HEK293 (cell line): ENCODE results near the gene SLC25A47.

Source experiments
- ATF2 ChIP-seq: fragments of 450-650 bp; formaldehyde crosslinking; IDR thresholded peaks from 2 replicates; pipeline ENCODE4 v1.5.1; 2016; ENCODE audit warnings: missing biosample characterization, missing genetic modification characterization, low read depth
- BCL11B ChIP-seq: fragments of 450-650 bp; formaldehyde crosslinking; IDR thresholded peaks from 2 replicates; pipeline ENCODE4 v1.5.1; 2016; ENCODE audit warnings: low read depth, missing biosample characterization, missing genetic modification characterization
- FEZF1 ChIP-seq: fragments of 450-650 bp; formaldehyde crosslinking; IDR thresholded peaks from 2 replicates; pipeline ENCODE4 v1.5.1; 2016; ENCODE audit warnings: missing biosample characterization, missing genetic modification characterization
- OSR2 ChIP-seq: fragments of 450-650 bp; formaldehyde crosslinking; IDR thresholded peaks from 2 replicates; pipeline ENCODE4 v1.5.1; 2016; ENCODE audit warnings: missing biosample characterization, missing genetic modification characterization
- PRDM1 ChIP-seq: fragments of 450-650 bp; formaldehyde crosslinking; IDR thresholded peaks from 2 replicates; pipeline ENCODE4; 2016; ENCODE audit warnings: missing biosample characterization, missing genetic modification characterization
- PRDM6 ChIP-seq: fragments of 450-650 bp; formaldehyde crosslinking; IDR thresholded peaks from 2 replicates; pipeline ENCODE4 v1.5.1; 2017; ENCODE audit warnings: missing biosample characterization, missing genetic modification characterization
- TCF7L2 ChIP-seq: IDR thresholded peaks from 2 replicates; pipeline ENCODE4 v1.6.1; 2011; ENCODE audit warnings: low read depth, mild to moderate bottlenecking, inconsistent platforms, low read length, moderate library complexity, borderline replicate concordance
- WT1 ChIP-seq: fragments of 450-650 bp; formaldehyde crosslinking; IDR thresholded peaks from 2 replicates; pipeline ENCODE4 v1.5.1; 2016; ENCODE audit warnings: missing biosample characterization, missing genetic modification characterization
- ZBTB48 ChIP-seq: fragments of 450-650 bp; formaldehyde crosslinking; IDR thresholded peaks from 2 replicates; pipeline ENCODE4 v1.5.1; 2016; ENCODE audit warnings: missing biosample characterization, missing genetic modification characterization
- ZBTB6 ChIP-seq: fragments of 450-650 bp; formaldehyde crosslinking; IDR thresholded peaks from 2 replicates; pipeline ENCODE4 v1.5.1; 2017; ENCODE audit warnings: missing biosample characterization, missing genetic modification characterization
- ZEB2 ChIP-seq: fragments of 450-650 bp; formaldehyde crosslinking; IDR thresholded peaks from 2 replicates; pipeline ENCODE4 v1.5.1; 2016; ENCODE audit warnings: missing biosample characterization, missing genetic modification characterization
- ZNF2 ChIP-seq: fragments of 450-650 bp; formaldehyde crosslinking; IDR thresholded peaks from 2 replicates; pipeline ENCODE4 v1.5.1; 2016; ENCODE audit warnings: missing biosample characterization, missing genetic modification characterization
- ZNF211 ChIP-seq: fragments of 450-650 bp; formaldehyde crosslinking; IDR thresholded peaks from 2 replicates; pipeline ENCODE4 v1.5.1; 2016; ENCODE audit warnings: low read depth, missing biosample characterization, missing genetic modification characterization
- ZNF214 ChIP-seq: fragments of 450-650 bp; formaldehyde crosslinking; IDR thresholded peaks from 2 replicates; pipeline ENCODE4 v1.5.1; 2017; ENCODE audit warnings: missing biosample characterization, mild to moderate bottlenecking, missing genetic modification characterization, borderline replicate concordance
- ZNF221 ChIP-seq: fragments of 450-650 bp; formaldehyde crosslinking; IDR thresholded peaks from 2 replicates; pipeline ENCODE4 v1.5.1; 2017; ENCODE audit warnings: missing biosample characterization, missing genetic modification characterization, borderline replicate concordance
- ZNF292 ChIP-seq: fragments of 450-650 bp; formaldehyde crosslinking; IDR thresholded peaks from 2 replicates; pipeline ENCODE4 v1.5.1; 2016; ENCODE audit warnings: low read depth, missing biosample characterization, missing genetic modification characterization, borderline replicate concordance
- ZNF544 ChIP-seq: fragments of 450-650 bp; formaldehyde crosslinking; IDR thresholded peaks from 2 replicates; pipeline ENCODE4 v1.5.0; 2017; ENCODE audit warnings: missing biosample characterization, missing genetic modification characterization
- ZNF555 ChIP-seq: fragments of 450-650 bp; formaldehyde crosslinking; conservative IDR thresholded peaks from 2 replicates; pipeline ENCODE4 v1.5.1; 2017; ENCODE audit warnings: missing biosample characterization, mild to moderate bottlenecking, missing genetic modification characterization, inconsistent platforms
- ZNF558 ChIP-seq: fragments of 450-650 bp; formaldehyde crosslinking; IDR thresholded peaks from 2 replicates; pipeline ENCODE4 v1.5.1; 2016; ENCODE audit warnings: missing biosample characterization, missing genetic modification characterization
- ZNF560 ChIP-seq: fragments of 450-650 bp; formaldehyde crosslinking; IDR thresholded peaks from 2 replicates; pipeline ENCODE4 v1.5.1; 2017; ENCODE audit warnings: missing biosample characterization, missing genetic modification characterization, borderline replicate concordance
- ZNF585B ChIP-seq: fragments of 450-650 bp; formaldehyde crosslinking; IDR thresholded peaks from 2 replicates; pipeline ENCODE4 v1.5.1; 2016; ENCODE audit warnings: missing biosample characterization, missing genetic modification characterization
- ZNF600 ChIP-seq: fragments of 450-650 bp; formaldehyde crosslinking; IDR thresholded peaks from 2 replicates; pipeline ENCODE4 v1.5.1; 2016; ENCODE audit warnings: missing biosample characterization, missing genetic modification characterization
- ZNF654 ChIP-seq: fragments of 450-650 bp; formaldehyde crosslinking; IDR thresholded peaks from 2 replicates; pipeline ENCODE4 v1.5.1; 2016; ENCODE audit warnings: low read depth, missing biosample characterization, missing genetic modification characterization
- ZNF660 ChIP-seq: fragments of 450-650 bp; IDR thresholded peaks from 2 replicates; pipeline ENCODE4 v1.5.1; 2018; ENCODE audit warnings: missing biosample characterization, mild to moderate bottlenecking, missing genetic modification characterization
- ZNF777 ChIP-seq: fragments of 450-650 bp; formaldehyde crosslinking; IDR thresholded peaks from 2 replicates; pipeline ENCODE4 v1.5.1; 2017; ENCODE audit warnings: missing biosample characterization, missing genetic modification characterization, borderline replicate concordance
- ZNF785 ChIP-seq: fragments of 450-650 bp; formaldehyde crosslinking; IDR thresholded peaks from 2 replicates; pipeline ENCODE4 v1.5.1; 2016; ENCODE audit warnings: missing biosample characterization, missing genetic modification characterization
- ZNF830 ChIP-seq: fragments of 450-650 bp; IDR thresholded peaks from 2 replicates; pipeline ENCODE4 v1.5.0; 2018; ENCODE audit warnings: missing biosample characterization, missing genetic modification characterization, low read depth, mild to moderate bottlenecking, moderate library complexity
- TF ChIP-seq, protein P1 (sequence below): fragments of 450-650 bp; formaldehyde crosslinking; conservative IDR thresholded peaks from 2 replicates; pipeline ENCODE4 v1.5.1; 2016; ENCODE audit warnings: low read depth, missing biosample characterization, missing genetic modification characterization
- TF ChIP-seq, protein P2 (sequence below): fragments of 450-650 bp; formaldehyde crosslinking; IDR thresholded peaks from 2 replicates; pipeline ENCODE4 v1.5.1; 2016; ENCODE audit warnings: missing biosample characterization, missing genetic modification characterization
- TF ChIP-seq, protein P3 (sequence below): fragments of 450-650 bp; formaldehyde crosslinking; IDR thresholded peaks from 2 replicates; pipeline ENCODE4 v1.5.1; 2016; ENCODE audit warnings: missing biosample characterization, missing genetic modification characterization

SLC25A47 gene

DNA sequence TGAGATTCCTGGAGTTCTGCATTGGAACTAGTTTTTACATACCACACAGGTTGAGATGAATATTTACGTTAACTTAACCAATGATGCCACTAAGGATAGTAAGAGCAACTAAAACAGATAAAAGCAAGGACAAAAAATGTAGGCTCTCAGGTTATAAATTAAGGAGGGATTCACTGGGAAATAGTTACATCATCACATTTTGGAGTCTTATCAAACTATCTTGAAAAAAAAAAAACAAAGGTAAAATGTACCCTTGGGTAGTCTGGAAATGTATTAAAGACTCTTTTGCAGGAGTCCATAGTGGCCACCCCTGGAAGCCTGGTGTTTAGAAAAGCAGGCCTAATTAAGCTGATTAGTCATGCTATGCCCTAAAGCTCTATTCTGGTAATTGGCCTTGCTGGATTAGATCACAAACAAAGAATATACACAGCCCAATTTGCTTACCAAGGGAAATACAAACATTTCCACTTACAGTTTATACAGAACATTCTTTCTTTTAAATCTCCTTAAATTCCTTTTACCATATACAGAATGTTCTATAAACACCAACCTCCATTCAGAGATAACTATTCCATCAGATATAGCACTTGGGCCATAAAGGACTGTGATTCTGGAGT is 39.3 kb downstream of the SLC25A47 start (continued):
- TF ChIP-seq, protein P1, sequence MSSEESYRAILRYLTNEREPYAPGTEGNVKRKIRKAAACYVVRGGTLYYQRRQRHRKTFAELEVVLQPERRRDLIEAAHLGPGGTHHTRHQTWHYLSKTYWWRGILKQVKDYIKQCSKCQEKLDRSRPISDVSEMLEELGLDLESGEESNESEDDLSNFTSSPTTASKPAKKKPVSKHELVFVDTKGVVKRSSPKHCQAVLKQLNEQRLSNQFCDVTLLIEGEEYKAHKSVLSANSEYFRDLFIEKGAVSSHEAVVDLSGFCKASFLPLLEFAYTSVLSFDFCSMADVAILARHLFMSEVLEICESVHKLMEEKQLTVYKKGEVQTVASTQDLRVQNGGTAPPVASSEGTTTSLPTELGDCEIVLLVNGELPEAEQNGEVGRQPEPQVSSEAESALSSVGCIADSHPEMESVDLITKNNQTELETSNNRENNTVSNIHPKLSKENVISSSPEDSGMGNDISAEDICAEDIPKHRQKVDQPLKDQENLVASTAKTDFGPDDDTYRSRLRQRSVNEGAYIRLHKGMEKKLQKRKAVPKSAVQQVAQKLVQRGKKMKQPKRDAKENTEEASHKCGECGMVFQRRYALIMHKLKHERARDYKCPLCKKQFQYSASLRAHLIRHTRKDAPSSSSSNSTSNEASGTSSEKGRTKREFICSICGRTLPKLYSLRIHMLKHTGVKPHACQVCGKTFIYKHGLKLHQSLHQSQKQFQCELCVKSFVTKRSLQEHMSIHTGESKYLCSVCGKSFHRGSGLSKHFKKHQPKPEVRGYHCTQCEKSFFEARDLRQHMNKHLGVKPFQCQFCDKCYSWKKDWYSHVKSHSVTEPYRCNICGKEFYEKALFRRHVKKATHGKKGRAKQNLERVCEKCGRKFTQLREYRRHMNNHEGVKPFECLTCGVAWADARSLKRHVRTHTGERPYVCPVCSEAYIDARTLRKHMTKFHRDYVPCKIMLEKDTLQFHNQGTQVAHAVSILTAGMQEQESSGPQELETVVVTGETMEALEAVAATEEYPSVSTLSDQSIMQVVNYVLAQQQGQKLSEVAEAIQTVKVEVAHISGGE (tag by site-specific recombination): no peak
- TF ChIP-seq ZNF214 (tag by site-specific recombination): no peak
- no peak for TF ChIP-seq ZNF777
- no peak for TF ChIP-seq ZNF292
- TF ChIP-seq PRDM1: 0 out of 2 replicates have a peak, but pooled peaks have one; percentile 7
- TF ChIP-seq ZNF600 (tag by site-specific recombination): peak; percentile 22; the same call in 1 of the 2 replicates
- no peak for TF ChIP-seq ZNF211 (tag by site-specific recombination)
- peak; percentile 51; the same call in 1 of the 2 replicates for TF ChIP-seq ZNF558
- no peak for TF ChIP-seq ZNF660 (tag by site-specific recombination)
- TF ChIP-seq ZBTB48 (tag by site-specific recombination): no peak
- TF ChIP-seq ZBTB6 (tag by site-specific recombination): no peak
- peak; percentile 62; the same call in 1 of the 2 replicates for TF ChIP-seq WT1
- TF ChIP-seq ZNF654 (tag by site-specific recombination): no peak
- TF ChIP-seq TCF7L2: no peak
- no peak for TF ChIP-seq ZNF585B (tag by site-specific recombination)
- TF ChIP-seq PRDM6 (tag by site-specific recombination): peak; percentile 85
- no peak for TF ChIP-seq ZNF560
- no peak for TF ChIP-seq ZNF2
- 0 out of 2 replicates have a peak, but pooled peaks have one; percentile 33 for TF ChIP-seq ZEB2
- no peak for TF ChIP-seq FEZF1 (tag by site-specific recombination)
- peak; percentile 70 for TF ChIP-seq ATF2
- TF ChIP-seq, protein P2, sequence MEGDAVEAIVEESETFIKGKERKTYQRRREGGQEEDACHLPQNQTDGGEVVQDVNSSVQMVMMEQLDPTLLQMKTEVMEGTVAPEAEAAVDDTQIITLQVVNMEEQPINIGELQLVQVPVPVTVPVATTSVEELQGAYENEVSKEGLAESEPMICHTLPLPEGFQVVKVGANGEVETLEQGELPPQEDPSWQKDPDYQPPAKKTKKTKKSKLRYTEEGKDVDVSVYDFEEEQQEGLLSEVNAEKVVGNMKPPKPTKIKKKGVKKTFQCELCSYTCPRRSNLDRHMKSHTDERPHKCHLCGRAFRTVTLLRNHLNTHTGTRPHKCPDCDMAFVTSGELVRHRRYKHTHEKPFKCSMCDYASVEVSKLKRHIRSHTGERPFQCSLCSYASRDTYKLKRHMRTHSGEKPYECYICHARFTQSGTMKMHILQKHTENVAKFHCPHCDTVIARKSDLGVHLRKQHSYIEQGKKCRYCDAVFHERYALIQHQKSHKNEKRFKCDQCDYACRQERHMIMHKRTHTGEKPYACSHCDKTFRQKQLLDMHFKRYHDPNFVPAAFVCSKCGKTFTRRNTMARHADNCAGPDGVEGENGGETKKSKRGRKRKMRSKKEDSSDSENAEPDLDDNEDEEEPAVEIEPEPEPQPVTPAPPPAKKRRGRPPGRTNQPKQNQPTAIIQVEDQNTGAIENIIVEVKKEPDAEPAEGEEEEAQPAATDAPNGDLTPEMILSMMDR (tag by site-specific recombination): no peak
- TF ChIP-seq, protein P3, sequence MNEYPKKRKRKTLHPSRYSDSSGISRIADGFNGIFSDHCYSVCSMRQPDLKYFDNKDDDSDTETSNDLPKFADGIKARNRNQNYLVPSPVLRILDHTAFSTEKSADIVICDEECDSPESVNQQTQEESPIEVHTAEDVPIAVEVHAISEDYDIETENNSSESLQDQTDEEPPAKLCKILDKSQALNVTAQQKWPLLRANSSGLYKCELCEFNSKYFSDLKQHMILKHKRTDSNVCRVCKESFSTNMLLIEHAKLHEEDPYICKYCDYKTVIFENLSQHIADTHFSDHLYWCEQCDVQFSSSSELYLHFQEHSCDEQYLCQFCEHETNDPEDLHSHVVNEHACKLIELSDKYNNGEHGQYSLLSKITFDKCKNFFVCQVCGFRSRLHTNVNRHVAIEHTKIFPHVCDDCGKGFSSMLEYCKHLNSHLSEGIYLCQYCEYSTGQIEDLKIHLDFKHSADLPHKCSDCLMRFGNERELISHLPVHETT: no peak
- no peak for TF ChIP-seq ZNF221 (tag by site-specific recombination)
- no peak for TF ChIP-seq ZNF785 (tag by site-specific recombination)
- TF ChIP-seq OSR2 (tag by site-specific recombination): peak; percentile 80
- no peak for TF ChIP-seq ZNF544
- no peak for TF ChIP-seq BCL11B
- no peak for TF ChIP-seq ZNF830 (tag by site-specific recombination)
- TF ChIP-seq ZNF555 (tag by site-specific recombination): no peak
